ENCODE data around the gene MSI2.

DNA sequence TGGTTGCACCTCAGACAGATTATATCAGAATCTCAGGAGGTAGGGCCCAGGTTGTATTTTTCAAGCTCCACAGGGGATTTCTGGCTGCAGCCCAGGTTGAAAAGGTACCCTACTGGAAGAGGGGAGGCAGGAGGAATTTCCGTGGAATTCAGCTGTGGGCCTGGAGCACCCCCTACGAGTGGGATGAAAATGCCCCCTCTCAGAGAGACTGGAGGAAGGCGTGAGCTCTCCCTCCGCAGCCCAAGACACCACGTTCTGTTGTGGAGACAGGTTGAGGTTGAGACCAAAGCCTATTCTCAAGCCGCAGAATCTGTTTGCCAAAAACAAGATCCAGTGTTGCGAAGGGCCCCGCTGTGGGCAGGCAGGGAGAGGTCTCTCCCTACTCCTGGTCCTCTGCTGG is 386.7 kb downstream of the MSI2 start:
- TF ChIP-seq, protein P1, sequence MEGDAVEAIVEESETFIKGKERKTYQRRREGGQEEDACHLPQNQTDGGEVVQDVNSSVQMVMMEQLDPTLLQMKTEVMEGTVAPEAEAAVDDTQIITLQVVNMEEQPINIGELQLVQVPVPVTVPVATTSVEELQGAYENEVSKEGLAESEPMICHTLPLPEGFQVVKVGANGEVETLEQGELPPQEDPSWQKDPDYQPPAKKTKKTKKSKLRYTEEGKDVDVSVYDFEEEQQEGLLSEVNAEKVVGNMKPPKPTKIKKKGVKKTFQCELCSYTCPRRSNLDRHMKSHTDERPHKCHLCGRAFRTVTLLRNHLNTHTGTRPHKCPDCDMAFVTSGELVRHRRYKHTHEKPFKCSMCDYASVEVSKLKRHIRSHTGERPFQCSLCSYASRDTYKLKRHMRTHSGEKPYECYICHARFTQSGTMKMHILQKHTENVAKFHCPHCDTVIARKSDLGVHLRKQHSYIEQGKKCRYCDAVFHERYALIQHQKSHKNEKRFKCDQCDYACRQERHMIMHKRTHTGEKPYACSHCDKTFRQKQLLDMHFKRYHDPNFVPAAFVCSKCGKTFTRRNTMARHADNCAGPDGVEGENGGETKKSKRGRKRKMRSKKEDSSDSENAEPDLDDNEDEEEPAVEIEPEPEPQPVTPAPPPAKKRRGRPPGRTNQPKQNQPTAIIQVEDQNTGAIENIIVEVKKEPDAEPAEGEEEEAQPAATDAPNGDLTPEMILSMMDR (conservative IDR thresholded peaks at IDR 0.05; ENCODE audit: low read length) = no peak
- no peak for TF ChIP-seq EZH2phosphoT487 (IDR thresholded peaks at IDR 0.05; ENCODE audit: borderline replicate concordance)
